ENCODE data around the gene WDR7.

Gene WDR7

GRCh38 chr18:57054891-57055290 is 403.7 kb downstream of the WDR7 start:
- TF ChIP-seq, protein P1, sequence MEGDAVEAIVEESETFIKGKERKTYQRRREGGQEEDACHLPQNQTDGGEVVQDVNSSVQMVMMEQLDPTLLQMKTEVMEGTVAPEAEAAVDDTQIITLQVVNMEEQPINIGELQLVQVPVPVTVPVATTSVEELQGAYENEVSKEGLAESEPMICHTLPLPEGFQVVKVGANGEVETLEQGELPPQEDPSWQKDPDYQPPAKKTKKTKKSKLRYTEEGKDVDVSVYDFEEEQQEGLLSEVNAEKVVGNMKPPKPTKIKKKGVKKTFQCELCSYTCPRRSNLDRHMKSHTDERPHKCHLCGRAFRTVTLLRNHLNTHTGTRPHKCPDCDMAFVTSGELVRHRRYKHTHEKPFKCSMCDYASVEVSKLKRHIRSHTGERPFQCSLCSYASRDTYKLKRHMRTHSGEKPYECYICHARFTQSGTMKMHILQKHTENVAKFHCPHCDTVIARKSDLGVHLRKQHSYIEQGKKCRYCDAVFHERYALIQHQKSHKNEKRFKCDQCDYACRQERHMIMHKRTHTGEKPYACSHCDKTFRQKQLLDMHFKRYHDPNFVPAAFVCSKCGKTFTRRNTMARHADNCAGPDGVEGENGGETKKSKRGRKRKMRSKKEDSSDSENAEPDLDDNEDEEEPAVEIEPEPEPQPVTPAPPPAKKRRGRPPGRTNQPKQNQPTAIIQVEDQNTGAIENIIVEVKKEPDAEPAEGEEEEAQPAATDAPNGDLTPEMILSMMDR (conservative IDR thresholded peaks at IDR 0.05; ENCODE audit: low read length) = no peak
- H3K4me3 ChIP-seq (ENCODE audit: low read length) = no peak overlapping the region
- DNase-seq (ENCODE audit: low read depth) = no peak

- no peak overlapping the region for H3K4me3 ChIP-seq (ENCODE audit: low read length)
- no peak for DNase-seq (ENCODE audit: low read depth)
- TF ChIP-seq, protein P1 (conservative IDR thresholded peaks at IDR 0.05; ENCODE audit: low read length) = no peak
Measured at GRCh38 chr18:57057890-57058289, 406.7 kb downstream of the WDR7 start.

- TF ChIP-seq, protein P1 (conservative IDR thresholded peaks at IDR 0.05; ENCODE audit: low read length) = no peak
- no peak for DNase-seq (ENCODE audit: low read depth)
- H3K4me3 ChIP-seq (ENCODE audit: low read length) = no peak overlapping the region
Measured at GRCh38 chr18:57058734-57059133, 407.6 kb downstream of the WDR7 start.

- no peak for DNase-seq (ENCODE audit: low read depth)
- TF ChIP-seq, protein P1 (conservative IDR thresholded peaks at IDR 0.05; ENCODE audit: low read length) = no peak
- H3K4me3 ChIP-seq (ENCODE audit: low read length) = no peak overlapping the region
Measured at GRCh38 chr18:57059366-57059765, 408.2 kb downstream of the WDR7 start.

GRCh38 chr18:57060814-57061213 is 409.7 kb downstream of the WDR7 start:
- no peak overlapping the region for H3K4me3 ChIP-seq (ENCODE audit: low read length)
- TF ChIP-seq, protein P1 (conservative IDR thresholded peaks at IDR 0.05; ENCODE audit: low read length) = no peak
- no peak for DNase-seq (ENCODE audit: low read depth)

DNA sequence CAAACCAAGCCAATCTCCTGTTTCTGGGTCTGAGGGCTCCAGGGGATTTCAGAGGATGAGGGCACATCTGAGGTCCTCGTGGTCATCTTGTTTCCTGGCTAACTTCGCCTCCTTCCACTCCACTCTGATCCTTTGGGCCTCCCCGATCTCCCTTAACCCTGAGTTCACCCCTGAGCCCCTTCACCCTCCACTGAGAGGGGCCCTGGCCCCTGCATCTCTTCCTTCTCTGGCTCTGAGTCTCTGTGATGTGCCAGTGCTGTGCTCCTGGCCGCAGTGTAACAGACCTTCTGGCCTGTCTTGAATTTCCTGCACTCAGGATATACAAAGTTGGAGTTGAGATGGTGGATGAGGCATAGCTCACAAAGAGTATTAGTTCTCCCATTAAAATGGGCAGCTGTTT is 411.0 kb downstream of the WDR7 start:
- no peak for DNase-seq (ENCODE audit: low read depth)
- no peak overlapping the region for H3K4me3 ChIP-seq (ENCODE audit: low read length)

DNA sequence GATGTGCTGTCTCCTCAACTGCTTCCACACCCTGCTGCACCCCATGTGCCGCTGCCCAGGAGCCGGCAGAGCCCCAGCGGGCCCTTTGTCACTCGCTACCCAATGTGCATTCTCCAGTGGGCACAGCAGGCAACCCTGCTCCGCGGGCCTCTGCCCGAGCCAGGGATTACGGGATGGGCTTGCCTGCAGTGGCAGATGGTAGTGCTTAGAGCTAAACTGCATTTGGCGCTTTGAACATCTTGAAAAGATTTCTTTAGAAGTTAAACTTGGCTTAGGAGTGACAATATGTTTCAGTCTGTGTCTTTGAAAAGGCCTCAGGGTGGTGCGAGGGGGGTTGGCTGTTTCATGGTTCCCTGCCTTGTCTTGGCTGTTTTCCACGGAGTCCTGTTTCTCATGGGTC is 411.7 kb downstream of the WDR7 start:
- TF ChIP-seq, protein P1 (conservative IDR thresholded peaks at IDR 0.05; ENCODE audit: low read length) = no peak
- H3K4me3 ChIP-seq (ENCODE audit: low read length) = no peak overlapping the region

More for the DNA sequence above, 411.0 kb downstream of the WDR7 start:
- TF ChIP-seq, protein P1 (conservative IDR thresholded peaks at IDR 0.05; ENCODE audit: low read length) = no peak

More for the DNA sequence above, 411.7 kb downstream of the WDR7 start:
- DNase-seq (ENCODE audit: low read depth) = no peak

Data from AG10803 (cell line).